ENCODE results near the gene DBNDD1. TPM values are rescaled to one million over a fixed set of nuclear protein-coding genes. Genes with fewer than 3 reads are reported as not detected.

DBNDD1 gene
- total RNA-seq, 1 donor from 2014 or later = 24.0 TPM

- Histone ChIP-seq H4K20me1 (ENCODE audit: insufficient read depth, low read length) (peaks cover 35% of the 10 kb centered on the region), H3K4me3 (ENCODE audit: insufficient read depth, low read depth, low read length) (no peak overlapping the region), H2AFZ (ENCODE audit: low read depth, low read length) (no peak overlapping the region), H3K36me3 (ENCODE audit: insufficient read depth, low read length) (peaks cover 3% of the 10 kb centered on the region), H3K27me3 (ENCODE audit: insufficient read depth, low read length) (no peaks in the 10 kb centered on the region), H3K4me2 (ENCODE audit: low read length) (no peak overlapping the region), H3K79me2 (ENCODE audit: insufficient read depth, low read length) (no peaks in the 10 kb centered on the region), H3K27ac (ENCODE audit: low read depth, low read length) (no peak overlapping the region), H3K9me3 (ENCODE audit: insufficient read depth, low read depth, low read length) (no peaks in the 10 kb centered on the region), H3K9ac (ENCODE audit: low read length) (no peak overlapping the region), H3K4me1 (ENCODE audit: insufficient read depth, low read length) (no peaks in the 10 kb centered on the region)
- Mint-ChIP-seq H3K9me3 (ENCODE audit: unreplicated experiment) (no peaks in the 10 kb centered on the region), H3K27me3 (ENCODE audit: low read depth, unreplicated experiment) (no peaks in the 10 kb centered on the region), H3K4me1 (ENCODE audit: low read depth, unreplicated experiment) (peaks cover 1% of the 10 kb centered on the region), H3K4me3 (ENCODE audit: unreplicated experiment) (no peak overlapping the region), H3K27ac (ENCODE audit: unreplicated experiment) (no peak overlapping the region), H3K36me3 (ENCODE audit: low read depth, unreplicated experiment) (peaks cover 21% of the 10 kb centered on the region)
- DNase-seq (ENCODE audit: low read depth) (no peak), FAIRE-seq (no peak)
- TF ChIP-seq CTCF (IDR thresholded peaks at IDR 0.05; ENCODE audit: insufficient read depth, low read depth, low read length) (no peak), EZH2 (IDR thresholded peaks at IDR 0.05; ENCODE audit: insufficient read depth, low read length) (no peak)
These were observed 12.1 kb upstream of the DBNDD1 start for GRCh38 chr16:90031186-90031930.

GRCh38 chr16:90028985-90029384, 9.7 kb upstream of the DBNDD1 start:
- no peaks in the 10 kb centered on the region for H3K27me3 Mint-ChIP-seq (ENCODE audit: low read depth, unreplicated experiment)
- Histone ChIP-seq H2AFZ (ENCODE audit: low read depth, low read length) (no peak overlapping the region), H3K36me3 (ENCODE audit: insufficient read depth, low read length) (no peaks in the 10 kb centered on the region), H3K4me1 (ENCODE audit: insufficient read depth, low read length) (no peaks in the 10 kb centered on the region), H3K9ac (ENCODE audit: low read length) (no peak overlapping the region), H4K20me1 (ENCODE audit: insufficient read depth, low read length) (peaks cover 30% of the 10 kb centered on the region), H3K4me2 (ENCODE audit: low read length) (no peak overlapping the region), H3K9me3 (ENCODE audit: insufficient read depth, low read depth, low read length) (no peaks in the 10 kb centered on the region), H3K4me3 (ENCODE audit: insufficient read depth, low read depth, low read length) (no peak overlapping the region), H3K27me3 (ENCODE audit: insufficient read depth, low read length) (no peaks in the 10 kb centered on the region), H3K79me2 (ENCODE audit: insufficient read depth, low read length) (no peaks in the 10 kb centered on the region), H3K27ac (ENCODE audit: low read depth, low read length) (no peak overlapping the region)
- H3K4me1 Mint-ChIP-seq (ENCODE audit: low read depth, unreplicated experiment) = peaks cover 5% of the 10 kb centered on the region
- no peak for TF ChIP-seq CTCF (IDR thresholded peaks at IDR 0.05; ENCODE audit: insufficient read depth, low read depth, low read length)
- no peak for TF ChIP-seq EZH2 (IDR thresholded peaks at IDR 0.05; ENCODE audit: insufficient read depth, low read length)
- H3K9me3 Mint-ChIP-seq (ENCODE audit: unreplicated experiment) = no peaks in the 10 kb centered on the region
- no peak overlapping the region for H3K4me3 Mint-ChIP-seq (ENCODE audit: unreplicated experiment)
- peaks cover 13% of the 10 kb centered on the region for H3K36me3 Mint-ChIP-seq (ENCODE audit: low read depth, unreplicated experiment)
- FAIRE-seq (no peak), DNase-seq (ENCODE audit: low read depth) (no peak)
- no peak overlapping the region for H3K27ac Mint-ChIP-seq (ENCODE audit: unreplicated experiment)

- Mint-ChIP-seq H3K36me3 (ENCODE audit: low read depth, unreplicated experiment) (peaks cover 4% of the 10 kb centered on the region), H3K9me3 (ENCODE audit: unreplicated experiment) (no peaks in the 10 kb centered on the region), H3K27me3 (ENCODE audit: low read depth, unreplicated experiment) (no peaks in the 10 kb centered on the region), H3K4me3 (ENCODE audit: unreplicated experiment) (no peak overlapping the region), H3K4me1 (ENCODE audit: low read depth, unreplicated experiment) (peaks cover 5% of the 10 kb centered on the region), H3K27ac (ENCODE audit: unreplicated experiment) (no peak overlapping the region)
- Histone ChIP-seq H3K79me2 (ENCODE audit: insufficient read depth, low read length) (peaks cover 9% of the 10 kb centered on the region), H4K20me1 (ENCODE audit: insufficient read depth, low read length) (peaks cover 22% of the 10 kb centered on the region), H3K4me3 (ENCODE audit: insufficient read depth, low read depth, low read length) (no peak overlapping the region), H2AFZ (ENCODE audit: low read depth, low read length) (no peak overlapping the region), H3K4me1 (ENCODE audit: insufficient read depth, low read length) (peaks cover 6% of the 10 kb centered on the region), H3K36me3 (ENCODE audit: insufficient read depth, low read length) (no peaks in the 10 kb centered on the region), H3K27me3 (ENCODE audit: insufficient read depth, low read length) (no peaks in the 10 kb centered on the region), H3K27ac (ENCODE audit: low read depth, low read length) (no peak overlapping the region), H3K9me3 (ENCODE audit: insufficient read depth, low read depth, low read length) (no peaks in the 10 kb centered on the region), H3K9ac (ENCODE audit: low read length) (no peak overlapping the region), H3K4me2 (ENCODE audit: low read length) (no peak overlapping the region)
- TF ChIP-seq EZH2 (IDR thresholded peaks at IDR 0.05; ENCODE audit: insufficient read depth, low read length) (no peak), CTCF (IDR thresholded peaks at IDR 0.05; ENCODE audit: insufficient read depth, low read depth, low read length) (no peak)
- no peak for FAIRE-seq
- DNase-seq (ENCODE audit: low read depth) = no peak
These were observed 8.4 kb upstream of the DBNDD1 start for GRCh38 chr16:90027611-90028010.
